IPS-18c (cell line): Measurements from ENCODE around the gene NPIPA1.
"Not testable (repeated sequence)": the region's sequence is repeated elsewhere in the genome, so short reads cannot be mapped to it uniquely, and the experiment has no call there.

ENCODE experiments used
- H3K4me3 ChIP-seq: 2 replicates; pipeline ENCODE4 v1.7.0; 2013; ENCODE audit warnings: low read depth, mild to moderate bottlenecking, low read length, moderate library complexity; ENCODE audit not compliant: insufficient read depth
- H3K9me3 ChIP-seq: one replicate; pipeline ENCODE4 v1.6.1; 2013; ENCODE audit warnings: mild to moderate bottlenecking, low read length, moderate library complexity; ENCODE audit not compliant: control insufficient read depth, insufficient read depth

The NPIPA1 gene

DNA sequence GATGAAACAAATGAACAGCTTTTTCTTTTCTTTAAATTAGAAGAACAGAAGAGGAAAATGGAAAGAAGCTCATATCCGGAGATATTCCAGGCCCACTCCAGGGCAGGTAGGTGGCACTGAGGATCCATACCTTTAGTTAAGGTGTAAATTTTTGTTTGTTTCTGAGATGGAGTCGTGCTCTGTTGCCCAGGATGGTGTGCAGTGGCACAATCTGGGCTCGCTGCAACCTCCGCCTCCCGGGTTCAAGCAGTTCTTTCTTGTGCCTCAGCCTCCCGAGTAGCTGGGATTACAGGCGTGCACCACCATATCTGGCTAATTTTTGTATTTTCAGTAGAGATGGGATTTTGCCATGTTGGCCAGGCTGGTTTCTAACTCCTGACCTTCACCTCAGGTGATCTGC, 61.1 kb downstream of the NPIPA1 start:
- H3K4me3 ChIP-seq, H3K9me3 ChIP-seq: not testable (repeated sequence)

DNA sequence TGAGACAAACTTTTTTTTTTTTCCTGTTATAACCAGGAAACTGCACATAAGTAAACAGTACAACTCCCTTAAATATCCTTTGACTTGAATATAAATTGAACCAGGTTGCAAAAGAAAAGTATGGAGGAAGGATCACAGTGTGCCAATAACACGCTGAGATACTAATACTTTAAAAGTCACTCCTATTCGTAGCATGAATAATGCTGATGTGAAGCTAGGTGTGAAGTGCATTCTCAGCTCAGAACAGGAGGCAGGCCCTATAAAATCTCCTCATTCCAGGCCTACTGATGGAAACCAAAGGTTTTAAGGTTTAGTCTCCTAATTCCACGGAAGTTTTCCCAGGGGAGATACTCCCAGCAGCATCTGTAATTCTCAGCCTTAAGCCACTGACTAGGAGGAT, 62.6 kb downstream of the NPIPA1 start:
- not testable (repeated sequence) for H3K9me3 ChIP-seq, H3K4me3 ChIP-seq
